ENCODE results near the gene TMEM269. TPM values are rescaled to one million over a fixed set of nuclear protein-coding genes. Genes with fewer than 3 reads are reported as not detected.

Gene TMEM269
- total and polyA plus RNA-seq, 9 of the 15 experiments (the other 6 are each of a cell fraction or from before 2014, with no cell fraction given), result 0.09 to 0.49 (median 0.21) TPM

GRCh38 chr1:42825036-42825851, 40.5 kb downstream of the TMEM269 start (continued):
- TF ChIP-seq MNT (conservative IDR thresholded peaks at IDR 0.05) (peak; percentile 88 to 95), ZFX (CRISPR knock-in tag; IDR thresholded peaks at IDR 0.05) (peak; percentile 59; the same call in 1 of the 2 replicates), PURB (CRISPR knock-in tag; IDR thresholded peaks at IDR 0.05; ENCODE audit: low read depth) (no peak), PTRF (tag; IDR thresholded peaks at IDR 0.05) (peak; percentile 16; the same call in 1 of the 2 replicates), TEAD4 (IDR thresholded peaks at IDR 0.05; ENCODE audit: low read length) (peak; percentile 98), TEAD4 (CRISPR knock-in tag; IDR thresholded peaks at IDR 0.05; ENCODE audit: borderline replicate concordance) (no peak), POLR2AphosphoS5 (IDR thresholded peaks at IDR 0.05; ENCODE audit: control insufficient read depth, insufficient read depth, low read depth, low read length) (peak; percentile 92), ELF4 (CRISPR knock-in tag; IDR thresholded peaks at IDR 0.05) (peak; percentile 82; the same call in 1 of the 2 replicates), DMBX1 (CRISPR knock-in tag; IDR thresholded peaks at IDR 0.05; ENCODE audit: borderline replicate concordance) (peak; percentile 59; the same call in 1 of the 2 replicates), OTX1 (CRISPR knock-in tag; IDR thresholded peaks at IDR 0.05) (peak; percentile 39; the same call in 1 of the 2 replicates), ZNF282 (CRISPR knock-in tag; IDR thresholded peaks at IDR 0.05) (no peak), NFRKB (IDR thresholded peaks at IDR 0.05; ENCODE audit: low read depth) (peak; percentile 40)
- TF ChIP-seq, protein P1, sequence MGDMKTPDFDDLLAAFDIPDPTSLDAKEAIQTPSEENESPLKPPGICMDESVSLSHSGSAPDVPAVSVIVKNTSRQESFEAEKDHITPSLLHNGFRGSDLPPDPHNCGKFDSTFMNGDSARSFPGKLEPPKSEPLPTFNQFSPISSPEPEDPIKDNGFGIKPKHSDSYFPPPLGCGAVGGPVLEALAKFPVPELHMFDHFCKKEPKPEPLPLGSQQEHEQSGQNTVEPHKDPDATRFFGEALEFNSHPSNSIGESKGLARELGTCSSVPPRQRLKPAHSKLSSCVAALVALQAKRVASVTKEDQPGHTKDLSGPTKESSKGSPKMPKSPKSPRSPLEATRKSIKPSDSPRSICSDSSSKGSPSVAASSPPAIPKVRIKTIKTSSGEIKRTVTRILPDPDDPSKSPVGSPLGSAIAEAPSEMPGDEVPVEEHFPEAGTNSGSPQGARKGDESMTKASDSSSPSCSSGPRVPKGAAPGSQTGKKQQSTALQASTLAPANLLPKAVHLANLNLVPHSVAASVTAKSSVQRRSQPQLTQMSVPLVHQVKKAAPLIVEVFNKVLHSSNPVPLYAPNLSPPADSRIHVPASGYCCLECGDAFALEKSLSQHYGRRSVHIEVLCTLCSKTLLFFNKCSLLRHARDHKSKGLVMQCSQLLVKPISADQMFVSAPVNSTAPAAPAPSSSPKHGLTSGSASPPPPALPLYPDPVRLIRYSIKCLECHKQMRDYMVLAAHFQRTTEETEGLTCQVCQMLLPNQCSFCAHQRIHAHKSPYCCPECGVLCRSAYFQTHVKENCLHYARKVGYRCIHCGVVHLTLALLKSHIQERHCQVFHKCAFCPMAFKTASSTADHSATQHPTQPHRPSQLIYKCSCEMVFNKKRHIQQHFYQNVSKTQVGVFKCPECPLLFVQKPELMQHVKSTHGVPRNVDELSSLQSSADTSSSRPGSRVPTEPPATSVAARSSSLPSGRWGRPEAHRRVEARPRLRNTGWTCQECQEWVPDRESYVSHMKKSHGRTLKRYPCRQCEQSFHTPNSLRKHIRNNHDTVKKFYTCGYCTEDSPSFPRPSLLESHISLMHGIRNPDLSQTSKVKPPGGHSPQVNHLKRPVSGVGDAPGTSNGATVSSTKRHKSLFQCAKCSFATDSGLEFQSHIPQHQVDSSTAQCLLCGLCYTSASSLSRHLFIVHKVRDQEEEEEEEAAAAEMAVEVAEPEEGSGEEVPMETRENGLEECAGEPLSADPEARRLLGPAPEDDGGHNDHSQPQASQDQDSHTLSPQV (IDR thresholded peaks at IDR 0.05), result peak; percentile 89; the same call in 1 of the 2 replicates
- TF ChIP-seq, protein P2, sequence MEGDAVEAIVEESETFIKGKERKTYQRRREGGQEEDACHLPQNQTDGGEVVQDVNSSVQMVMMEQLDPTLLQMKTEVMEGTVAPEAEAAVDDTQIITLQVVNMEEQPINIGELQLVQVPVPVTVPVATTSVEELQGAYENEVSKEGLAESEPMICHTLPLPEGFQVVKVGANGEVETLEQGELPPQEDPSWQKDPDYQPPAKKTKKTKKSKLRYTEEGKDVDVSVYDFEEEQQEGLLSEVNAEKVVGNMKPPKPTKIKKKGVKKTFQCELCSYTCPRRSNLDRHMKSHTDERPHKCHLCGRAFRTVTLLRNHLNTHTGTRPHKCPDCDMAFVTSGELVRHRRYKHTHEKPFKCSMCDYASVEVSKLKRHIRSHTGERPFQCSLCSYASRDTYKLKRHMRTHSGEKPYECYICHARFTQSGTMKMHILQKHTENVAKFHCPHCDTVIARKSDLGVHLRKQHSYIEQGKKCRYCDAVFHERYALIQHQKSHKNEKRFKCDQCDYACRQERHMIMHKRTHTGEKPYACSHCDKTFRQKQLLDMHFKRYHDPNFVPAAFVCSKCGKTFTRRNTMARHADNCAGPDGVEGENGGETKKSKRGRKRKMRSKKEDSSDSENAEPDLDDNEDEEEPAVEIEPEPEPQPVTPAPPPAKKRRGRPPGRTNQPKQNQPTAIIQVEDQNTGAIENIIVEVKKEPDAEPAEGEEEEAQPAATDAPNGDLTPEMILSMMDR (IDR thresholded peaks at IDR 0.05 in 2 of 3, conservative IDR thresholded peaks at IDR 0.05 in 1 of 3; ENCODE audit: insufficient read depth in 2 of 3, low read depth in 1 of 3, low read length in 3 of 3), result peak in 1 of 3 experiments; percentile 1; a peak in 1 of 6 replicates
- TF ChIP-seq, protein P3, sequence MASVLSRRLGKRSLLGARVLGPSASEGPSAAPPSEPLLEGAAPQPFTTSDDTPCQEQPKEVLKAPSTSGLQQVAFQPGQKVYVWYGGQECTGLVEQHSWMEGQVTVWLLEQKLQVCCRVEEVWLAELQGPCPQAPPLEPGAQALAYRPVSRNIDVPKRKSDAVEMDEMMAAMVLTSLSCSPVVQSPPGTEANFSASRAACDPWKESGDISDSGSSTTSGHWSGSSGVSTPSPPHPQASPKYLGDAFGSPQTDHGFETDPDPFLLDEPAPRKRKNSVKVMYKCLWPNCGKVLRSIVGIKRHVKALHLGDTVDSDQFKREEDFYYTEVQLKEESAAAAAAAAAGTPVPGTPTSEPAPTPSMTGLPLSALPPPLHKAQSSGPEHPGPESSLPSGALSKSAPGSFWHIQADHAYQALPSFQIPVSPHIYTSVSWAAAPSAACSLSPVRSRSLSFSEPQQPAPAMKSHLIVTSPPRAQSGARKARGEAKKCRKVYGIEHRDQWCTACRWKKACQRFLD (CRISPR knock-in tag; IDR thresholded peaks at IDR 0.05), result peak; percentile 85
